Stomach (tissue), 4 donors: Measurements from ENCODE around the gene NGB.

ENCODE experiments used
- CTCF ChIP-seq, 7 experiments: fragments of 450-650 bp in 4 of 7; fragments of 200-600 bp in 3 of 7; sonication (generic) in 3 of 7; IDR thresholded peaks; one replicate each; pipeline ENCODE4 v1.5.1; 2016 to 2019; ENCODE audit warnings: antibody characterized with exemption in 7 of 7, control low read depth in 2 of 7, mild to moderate bottlenecking in 1 of 7
- EP300 ChIP-seq: sonication (generic); formaldehyde crosslinking; IDR thresholded peaks from one replicate; pipeline ENCODE4 v1.6.1; 2017; ENCODE audit warnings: antibody characterized with exemption
- POLR2A ChIP-seq, 4 donors: fragments of 450-650 bp; IDR thresholded peaks; one replicate each; pipeline ENCODE4 v1.6.1; 2016; ENCODE audit warnings: antibody characterized with exemption in 4 of 4, control low read depth in 2 of 4, mild to moderate bottlenecking in 1 of 4, moderate library complexity in 1 of 4
- POLR2AphosphoS5 ChIP-seq, 3 donors: sonication (generic); formaldehyde crosslinking; IDR thresholded peaks; one replicate each; pipeline ENCODE4 v1.6.1; 2016; ENCODE audit warnings: antibody characterized with exemption in 3 of 3

DNA sequence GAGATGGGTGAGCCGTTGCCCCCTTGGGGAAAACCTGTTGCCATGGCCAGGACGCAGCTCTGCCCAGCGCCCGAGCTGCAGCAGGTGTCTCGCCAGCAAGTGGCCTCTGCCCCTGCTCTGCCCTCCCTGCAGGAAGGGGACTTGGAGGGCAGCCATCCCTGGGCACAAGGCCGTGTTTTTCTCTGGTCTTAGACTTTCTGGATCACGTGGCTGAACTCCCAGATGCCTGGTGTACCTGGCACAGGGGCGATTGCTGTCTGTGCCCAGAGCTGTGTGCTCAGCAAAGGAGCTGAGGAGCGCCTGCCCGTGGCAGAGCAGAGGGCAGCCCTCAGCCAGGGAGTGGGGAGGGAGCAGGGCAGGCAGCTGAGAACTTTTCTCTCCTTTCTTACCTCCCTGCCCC lies 51.4 kb downstream of the NGB start:
- TF ChIP-seq CTCF (IDR thresholded peaks at IDR 0.05) (no peak), POLR2A (IDR thresholded peaks at IDR 0.05) (no peak), POLR2AphosphoS5 (IDR thresholded peaks at IDR 0.05) (no peak), EP300 (no peak)
